ENCODE measurements around the gene CRYZL1. TPM values are rescaled to one million over a fixed set of nuclear protein-coding genes. Genes with fewer than 3 reads are reported as not detected.

The CRYZL1 gene
- total RNA-seq (21.2 TPM), polyA plus RNA-seq (ENCODE audit: insufficient read depth in 1 of 8, insufficient read length in 8 of 8, low replicate concordance in 1 of 8) (10 to 100 TPM; 25.4 to 35.9 (median 30.5) TPM)
- long read RNA-seq, donor 1, transcript CRYZL1-203 (13 exons, 1,482 nt): major isoform, 5 of 9 reads
- long read RNA-seq, donor 1, partial matches to known transcripts: 0 of 9 reads
- long read RNA-seq, donor 1, other reads (novel, unspliced or antisense): 0 of 9 reads
- long read RNA-seq, donor 2, partial matches to known transcripts: 0 of 2 reads
- long read RNA-seq, donor 2, other reads (novel, unspliced or antisense): 0 of 2 reads
- long read RNA-seq, donor 3, transcript CRYZL1-203 (13 exons, 1,482 nt): major isoform, 9 of 14 reads
- long read RNA-seq, donor 3, partial matches to known transcripts: 0 of 14 reads
- long read RNA-seq, donor 3, other reads (novel, unspliced or antisense): 0 of 14 reads
- long read RNA-seq, donor 4, partial matches to known transcripts: 0 of 5 reads
- long read RNA-seq, donor 4, other reads (novel, unspliced or antisense): 0 of 5 reads
- long read RNA-seq, donor 5, transcript CRYZL1-203 (13 exons, 1,482 nt): major isoform, 8 of 23 reads
- long read RNA-seq, donor 5, partial matches to known transcripts: 6 of 23 reads
- long read RNA-seq, donor 5, other reads (novel, unspliced or antisense): 0 of 23 reads
- long read RNA-seq, donor 6, transcript CRYZL1-203 (13 exons, 1,482 nt): major isoform, 9 of 13 reads
- long read RNA-seq, donor 6, partial matches to known transcripts: 0 of 13 reads
- long read RNA-seq, donor 6, other reads (novel, unspliced or antisense): 0 of 13 reads
- long read RNA-seq, donor 7, transcript CRYZL1-219 (2 exons, 1,018 nt): major isoform, 6 of 9 reads
- long read RNA-seq, donor 7, partial matches to known transcripts: 0 of 9 reads
- long read RNA-seq, donor 7, other reads (novel, unspliced or antisense): 0 of 9 reads
- long read RNA-seq, donor 8, partial matches to known transcripts: 0 of 4 reads
- long read RNA-seq, donor 8, other reads (novel, unspliced or antisense): 0 of 4 reads
- long read RNA-seq, donor 9, partial matches to known transcripts: 0 of 9 reads
- long read RNA-seq, donor 9, other reads (novel, unspliced or antisense): 0 of 9 reads
- long read RNA-seq, donor 10, transcript CRYZL1-203 (13 exons, 1,482 nt): major isoform, 9 of 13 reads
- long read RNA-seq, donor 10, partial matches to known transcripts: 0 of 13 reads
- long read RNA-seq, donor 10, other reads (novel, unspliced or antisense): 0 of 13 reads
- long read RNA-seq, donor 11, partial matches to known transcripts: 7 of 12 reads
- long read RNA-seq, donor 11, other reads (novel, unspliced or antisense): 0 of 12 reads

DNA sequence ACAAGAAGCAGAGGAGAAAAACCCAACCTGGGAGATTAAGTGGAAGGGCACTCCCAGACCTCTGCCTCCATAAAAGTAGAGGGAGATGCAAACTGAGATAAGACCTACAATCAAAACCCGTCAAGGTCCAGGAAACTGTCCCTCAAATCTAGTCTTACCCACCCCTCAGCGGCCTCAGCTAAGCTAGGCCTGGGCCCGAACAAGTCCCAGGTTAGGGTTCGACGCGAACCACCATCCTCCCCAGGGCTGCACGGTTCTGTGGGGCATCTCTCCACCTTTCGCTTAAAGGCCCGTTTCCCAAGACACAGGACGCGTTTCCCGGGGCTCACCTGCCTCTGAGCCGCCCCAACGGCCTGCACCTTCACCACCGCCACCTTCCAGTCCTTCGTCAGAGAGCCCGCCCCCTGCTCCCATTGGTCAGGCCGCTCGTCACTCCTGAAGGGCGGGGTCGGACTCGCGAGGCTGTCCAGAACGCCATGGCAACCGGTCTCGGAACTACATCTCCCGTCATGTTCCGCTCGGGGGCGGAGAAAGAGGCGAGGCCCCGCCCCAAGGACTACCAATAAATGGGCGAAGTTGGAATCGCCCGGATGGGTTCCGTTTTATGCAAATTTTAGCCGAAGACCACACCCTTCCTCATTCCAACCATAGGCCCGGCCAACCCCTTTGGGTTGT lies at the start of gene CRYZL1:
Gene CRYZL1 (minus strand): TSS at position 390 of the 675 bp plus-strand sequence. CDS start 10,190 bp downstream, outside the sequence.
- 0% methylated on average over 38 of the region's 38 CpGs for WGBS (ENCODE audit: insufficient coverage)
- Histone ChIP-seq H3K27me3 (ENCODE audit: control insufficient read depth, insufficient read depth, low read length) (no peaks in the 10 kb centered on the region), H3K9me3 (replicated peaks; ENCODE audit: control insufficient read depth, low read depth, low read length) (no peaks in the 10 kb centered on the region), H3K4me1 (ENCODE audit: control insufficient read depth, insufficient read depth, low read length) (peaks cover 11% of the 10 kb centered on the region), H3K4me3 (ENCODE audit: low read length) (peak within 1 kb of the TSS; percentile 66), H3K27ac (ENCODE audit: low read length) (peak within 1 kb of the TSS; percentile 94), H3K36me3 (ENCODE audit: control insufficient read depth, insufficient read depth, low read length) (peaks cover 3% of the 10 kb centered on the region)
- peak; percentile 100 for DNase-seq

DNA sequence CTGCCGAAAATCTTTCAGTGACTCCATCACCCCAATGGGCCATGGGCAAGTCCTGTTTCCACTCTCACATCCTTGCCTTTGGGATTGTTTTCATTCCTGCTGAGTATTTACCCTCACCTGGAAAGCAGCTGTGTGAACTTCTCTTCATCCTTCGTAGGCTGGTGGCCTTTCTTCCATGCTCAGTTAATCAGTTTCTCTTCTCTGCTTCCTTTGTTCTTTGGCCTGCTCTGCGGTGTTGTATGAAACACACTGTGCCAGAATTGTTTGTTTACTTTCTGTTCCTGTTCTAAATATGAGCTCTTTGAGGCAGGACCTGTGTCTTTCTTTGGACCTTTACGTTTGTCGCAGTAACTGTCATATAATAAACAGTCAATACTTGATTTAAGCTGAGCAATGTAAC lies 49.3 kb upstream of the CRYZL1 start:
- H3K36me3 ChIP-seq (ENCODE audit: control insufficient read depth, insufficient read depth, low read length): no peaks in the 10 kb centered on the region
- no peak for DNase-seq
- H3K27me3 ChIP-seq (ENCODE audit: control insufficient read depth, insufficient read depth, low read length): no peaks in the 10 kb centered on the region
- H3K4me3 ChIP-seq (ENCODE audit: low read length): no peak overlapping the region
- no peaks in the 10 kb centered on the region for H3K4me1 ChIP-seq (ENCODE audit: control insufficient read depth, insufficient read depth, low read length)
- no peaks in the 10 kb centered on the region for H3K9me3 ChIP-seq (replicated peaks; ENCODE audit: control insufficient read depth, low read depth, low read length)
- no peak overlapping the region for H3K27ac ChIP-seq (ENCODE audit: low read length)
- 40% methylated on average over 1 of the region's 5 CpGs for WGBS (ENCODE audit: insufficient coverage)

DNA sequence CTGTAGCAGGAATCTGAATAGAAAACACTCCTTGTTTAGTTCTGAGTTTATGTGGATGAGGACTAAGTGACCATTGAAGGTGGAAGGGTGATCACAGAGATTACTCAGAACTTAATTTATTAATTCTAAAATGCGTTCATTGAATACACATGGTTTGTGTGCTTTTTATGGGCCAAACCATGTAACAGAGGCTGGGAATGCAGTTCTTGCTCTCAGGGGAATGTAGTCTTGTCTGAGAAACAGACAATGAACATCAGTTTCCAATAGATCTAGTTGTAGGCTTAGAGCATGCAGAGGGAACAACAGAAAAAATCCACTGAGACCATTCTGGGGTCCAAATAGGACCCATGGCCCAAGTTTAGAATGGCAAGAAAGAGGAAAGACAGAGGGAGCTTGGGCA lies 46.8 kb upstream of the CRYZL1 start:
- WGBS (ENCODE audit: insufficient coverage): no CpG with 5 or more reads among the region's 1 CpG
- Histone ChIP-seq H3K4me1 (ENCODE audit: control insufficient read depth, insufficient read depth, low read length) (no peaks in the 10 kb centered on the region), H3K9me3 (replicated peaks; ENCODE audit: control insufficient read depth, low read depth, low read length) (no peaks in the 10 kb centered on the region), H3K4me3 (ENCODE audit: low read length) (no peak overlapping the region), H3K27ac (ENCODE audit: low read length) (no peak overlapping the region), H3K27me3 (ENCODE audit: control insufficient read depth, insufficient read depth, low read length) (no peaks in the 10 kb centered on the region), H3K36me3 (ENCODE audit: control insufficient read depth, insufficient read depth, low read length) (no peaks in the 10 kb centered on the region)
- DNase-seq: peak; percentile 55

DNA sequence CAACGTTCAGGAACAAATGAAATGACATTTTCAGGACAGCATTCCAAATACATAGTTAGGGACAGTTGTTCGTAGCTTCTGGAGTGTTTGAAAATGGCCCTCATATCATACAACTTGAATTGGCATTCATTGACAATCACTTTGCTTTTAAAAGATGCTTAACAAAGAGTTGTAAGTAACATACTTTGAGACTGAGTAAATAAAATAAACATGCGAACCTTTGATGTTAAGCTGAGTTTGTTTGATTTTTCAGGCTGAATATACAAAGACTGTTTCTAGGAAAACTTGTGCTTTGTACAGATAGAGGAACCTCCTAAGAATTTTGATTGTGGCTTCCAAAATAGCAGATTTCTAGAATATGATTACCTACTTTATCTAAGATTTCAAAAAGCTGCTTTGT lies 46.1 kb upstream of the CRYZL1 start:
- Histone ChIP-seq H3K4me3 (ENCODE audit: low read length) (no peak overlapping the region), H3K27me3 (ENCODE audit: control insufficient read depth, insufficient read depth, low read length) (no peaks in the 10 kb centered on the region), H3K36me3 (ENCODE audit: control insufficient read depth, insufficient read depth, low read length) (no peaks in the 10 kb centered on the region), H3K4me1 (ENCODE audit: control insufficient read depth, insufficient read depth, low read length) (no peaks in the 10 kb centered on the region), H3K27ac (ENCODE audit: low read length) (no peak overlapping the region), H3K9me3 (replicated peaks; ENCODE audit: control insufficient read depth, low read depth, low read length) (no peaks in the 10 kb centered on the region)
- WGBS (ENCODE audit: insufficient coverage): no CpG with 5 or more reads among the region's 3 CpGs
- no peak for DNase-seq

DNA sequence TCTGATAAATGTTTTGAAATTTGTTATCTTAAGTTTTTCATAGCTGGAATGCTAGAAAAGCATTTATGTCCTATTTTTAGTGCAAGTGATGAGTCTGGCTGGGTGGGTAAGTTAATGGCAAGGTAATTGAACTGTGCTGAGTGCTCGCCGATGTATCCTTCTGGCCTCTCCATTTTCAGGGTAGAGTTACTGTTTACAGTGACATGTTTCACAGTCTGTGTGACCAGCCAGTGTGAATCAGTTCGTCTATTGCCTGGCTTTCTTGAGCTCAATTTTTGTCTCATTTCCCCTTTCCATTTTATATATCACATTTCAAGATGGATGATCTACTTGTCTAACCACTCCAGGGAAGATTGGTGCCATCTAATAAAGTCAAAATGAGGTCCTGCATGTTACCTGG lies 44.8 kb upstream of the CRYZL1 start:
- Histone ChIP-seq H3K27ac (ENCODE audit: low read length) (no peak overlapping the region), H3K9me3 (replicated peaks; ENCODE audit: control insufficient read depth, low read depth, low read length) (no peaks in the 10 kb centered on the region), H3K4me3 (ENCODE audit: low read length) (no peak overlapping the region), H3K27me3 (ENCODE audit: control insufficient read depth, insufficient read depth, low read length) (no peaks in the 10 kb centered on the region), H3K36me3 (ENCODE audit: control insufficient read depth, insufficient read depth, low read length) (no peaks in the 10 kb centered on the region), H3K4me1 (ENCODE audit: control insufficient read depth, insufficient read depth, low read length) (no peaks in the 10 kb centered on the region)
- 83% methylated on average over 1 of the region's 3 CpGs for WGBS (ENCODE audit: insufficient coverage)
- DNase-seq: no peak

DNA sequence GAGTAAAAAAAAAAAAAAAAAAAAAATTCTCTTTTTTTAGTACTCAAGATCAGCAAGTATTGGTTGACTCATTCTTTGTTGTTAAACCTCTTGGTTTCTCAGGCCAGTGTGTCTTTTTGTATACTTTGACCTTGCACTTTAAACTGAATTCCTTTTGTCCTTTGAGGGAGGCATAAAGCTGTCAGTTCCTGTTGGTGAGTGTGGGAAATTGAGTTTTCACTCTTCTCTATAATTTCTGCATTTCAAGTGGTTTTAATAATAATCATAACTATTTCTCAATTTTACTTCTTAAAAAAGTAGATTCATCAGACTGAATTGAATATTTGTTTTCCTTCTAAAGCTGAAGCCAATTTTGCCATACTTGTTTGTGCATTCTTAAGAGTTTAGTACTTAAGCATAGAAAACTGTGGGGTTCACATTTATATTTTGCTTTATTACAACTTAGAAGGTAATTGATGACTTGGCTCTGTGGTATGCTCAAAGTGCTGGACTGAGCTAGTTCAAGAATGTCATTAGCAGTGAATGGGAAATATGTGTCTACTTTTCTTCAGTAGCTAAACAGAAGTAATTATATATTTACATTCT lies 44.2 kb upstream of the CRYZL1 start:
- no peak for DNase-seq
- Histone ChIP-seq H3K27me3 (ENCODE audit: control insufficient read depth, insufficient read depth, low read length) (no peaks in the 10 kb centered on the region), H3K9me3 (replicated peaks; ENCODE audit: control insufficient read depth, low read depth, low read length) (no peaks in the 10 kb centered on the region), H3K4me1 (ENCODE audit: control insufficient read depth, insufficient read depth, low read length) (no peaks in the 10 kb centered on the region), H3K4me3 (ENCODE audit: low read length) (no peak overlapping the region), H3K36me3 (ENCODE audit: control insufficient read depth, insufficient read depth, low read length) (no peaks in the 10 kb centered on the region), H3K27ac (ENCODE audit: low read length) (no peak overlapping the region)

DNA sequence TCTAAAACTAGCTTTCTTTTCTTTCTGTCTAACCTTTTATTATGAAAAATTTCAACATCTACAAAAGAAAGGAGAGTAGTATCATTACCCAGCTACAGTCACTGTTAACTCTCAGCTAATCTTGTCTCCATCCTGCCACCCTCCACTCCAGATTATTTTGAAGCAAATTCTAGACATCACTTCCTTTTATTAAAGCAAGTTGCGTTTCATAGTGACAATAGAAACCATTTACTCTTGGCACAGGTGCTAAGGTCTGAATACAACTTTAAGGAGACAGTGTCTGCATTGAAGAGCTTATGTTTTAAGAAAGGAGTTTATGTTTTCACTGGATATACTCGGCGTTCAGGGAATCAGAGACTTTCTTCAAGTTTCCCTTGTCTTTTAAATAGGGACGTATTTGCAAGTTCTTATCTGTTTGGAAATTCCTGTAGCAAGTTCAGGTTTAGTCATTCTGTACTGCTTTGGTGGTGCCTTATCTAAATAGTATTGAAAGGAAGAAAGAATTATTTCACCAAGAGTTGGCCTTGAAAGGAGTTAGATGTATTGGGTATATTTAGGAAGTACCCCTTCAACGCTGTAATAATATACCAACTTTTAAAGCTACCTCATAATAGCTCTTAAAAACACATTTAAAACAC lies 43.5 kb upstream of the CRYZL1 start:
- Histone ChIP-seq H3K27ac (ENCODE audit: low read length) (no peak overlapping the region), H3K9me3 (replicated peaks; ENCODE audit: control insufficient read depth, low read depth, low read length) (no peaks in the 10 kb centered on the region), H3K36me3 (ENCODE audit: control insufficient read depth, insufficient read depth, low read length) (no peaks in the 10 kb centered on the region), H3K4me1 (ENCODE audit: control insufficient read depth, insufficient read depth, low read length) (no peaks in the 10 kb centered on the region), H3K27me3 (ENCODE audit: control insufficient read depth, insufficient read depth, low read length) (no peaks in the 10 kb centered on the region), H3K4me3 (ENCODE audit: low read length) (no peak overlapping the region)
- no peak for DNase-seq
- WGBS (ENCODE audit: insufficient coverage): 25% methylated on average over 2 of the region's 5 CpGs

DNA sequence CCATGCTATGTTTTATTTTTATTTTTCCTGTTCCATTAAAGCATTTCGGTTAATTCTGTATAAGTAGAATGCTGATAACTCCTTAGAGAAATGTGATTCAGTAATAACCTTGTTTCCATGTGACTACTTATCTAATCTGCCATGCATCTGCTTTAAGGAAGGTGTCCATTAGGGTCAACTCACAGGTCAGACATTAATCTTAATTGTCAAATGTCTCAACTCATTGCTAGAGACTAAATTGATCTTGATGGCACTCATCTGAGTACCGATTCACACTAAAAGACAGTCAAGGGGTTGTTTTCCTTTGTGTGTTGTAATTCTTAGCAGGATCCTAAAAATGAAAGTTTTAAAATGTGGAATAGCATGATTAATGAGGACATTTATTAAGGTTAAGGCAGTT lies 42.5 kb upstream of the CRYZL1 start:
- H3K9me3 ChIP-seq (replicated peaks; ENCODE audit: control insufficient read depth, low read depth, low read length): no peaks in the 10 kb centered on the region
- no peak overlapping the region for H3K4me3 ChIP-seq (ENCODE audit: low read length)
- H3K27me3 ChIP-seq (ENCODE audit: control insufficient read depth, insufficient read depth, low read length): no peaks in the 10 kb centered on the region
- H3K27ac ChIP-seq (ENCODE audit: low read length): no peak overlapping the region
- WGBS (ENCODE audit: insufficient coverage): no CpG with 5 or more reads among the region's 2 CpGs
- no peaks in the 10 kb centered on the region for H3K4me1 ChIP-seq (ENCODE audit: control insufficient read depth, insufficient read depth, low read length)
- no peak for DNase-seq
- no peaks in the 10 kb centered on the region for H3K36me3 ChIP-seq (ENCODE audit: control insufficient read depth, insufficient read depth, low read length)
